Naive thymus-derived CD4-positive, alpha-beta T cell (primary cell): Measurements from ENCODE around the gene CTNNA3. TPM values are rescaled to one million over a fixed set of nuclear protein-coding genes. Genes with fewer than 3 reads are reported as not detected.

Source experiments
- ATAC-seq: fragments of 150-1000 bp; cut with Tn5 transposase; 2 replicates; pipeline ENCODE4 v1.10.0; 2021; ENCODE audit warnings: mild to moderate bottlenecking, moderate library complexity
- CTCF ChIA-PET: fragments of 350-600 bp; sonication (Branson Sonifier 250); formaldehyde crosslinking; loops from one replicate; lab custom pipeline; 2021; ENCODE audit warnings: antibody characterized with exemption; lab: Charles Lee
- POLR2A ChIA-PET: fragments of 350-600 bp; sonication (Branson Sonifier 250); formaldehyde crosslinking; loops from one replicate; lab custom pipeline; 2021; ENCODE audit warnings: antibody characterized with exemption, inconsistent platforms; lab: Charles Lee
- DNase-seq, 9 donors: peaks; one replicate each; pipeline versions ENCODE4 v3.0.0 to v3.0.0-alpha.2; 2020 to 2022; ENCODE audit warnings: mixed read lengths in 1 of 9
- H3K27ac ChIP-seq: one replicate; pipeline ENCODE4 v1.7.0; 2013; ENCODE audit warnings: mild to moderate bottlenecking, low read depth, low read length, moderate library complexity
- H3K27me3 ChIP-seq, 2 donors: one replicate each; pipeline ENCODE4 v1.7.0; 2013; ENCODE audit warnings: low read length in 2 of 2, mild to moderate bottlenecking in 2 of 2, moderate library complexity in 2 of 2; ENCODE audit not compliant: control insufficient read depth in 2 of 2, insufficient read depth in 2 of 2
- H3K36me3 ChIP-seq, 3 experiments: 1 replicate in 2 of 3; 2 replicates in 1 of 3; pipeline ENCODE4 v1.7.0; 2013; ENCODE audit warnings: low read length in 3 of 3, mild to moderate bottlenecking in 3 of 3, moderate library complexity in 1 of 3; ENCODE audit not compliant: insufficient read depth in 3 of 3, control insufficient read depth in 2 of 3
- H3K4me1 ChIP-seq, 2 donors: one replicate each; pipeline ENCODE4 v1.7.0; 2013; ENCODE audit warnings: low read length in 2 of 2, mild to moderate bottlenecking in 2 of 2, moderate library complexity in 1 of 2; ENCODE audit not compliant: control insufficient read depth in 2 of 2, insufficient read depth in 2 of 2
- H3K4me3 ChIP-seq: 2 replicates; pipeline ENCODE4 v1.7.0; 2013; ENCODE audit warnings: mild to moderate bottlenecking, low read length
- H3K9me3 ChIP-seq, 3 experiments: 1 replicate in 2 of 3; 2 replicates in 1 of 3; pipeline ENCODE4 v1.7.0; 2013; ENCODE audit warnings: low read length in 3 of 3; ENCODE audit not compliant: control insufficient read depth in 2 of 3
- H3K27ac Mint-ChIP-seq, 9 donors: one replicate each; pipeline ENCODE4 v1.8.0; 2020 to 2022; ENCODE audit warnings: mixed read lengths in 9 of 9, mild to moderate bottlenecking in 8 of 9, moderate library complexity in 5 of 9, inconsistent platforms in 2 of 9
- H3K27me3 Mint-ChIP-seq, 5 donors: one replicate each; pipeline ENCODE4 v1.8.0; 2021 to 2022; ENCODE audit warnings: mixed read lengths in 5 of 5, mild to moderate bottlenecking in 1 of 5
- H3K36me3 Mint-ChIP-seq, 5 donors: one replicate each; pipeline ENCODE4 v1.8.0; 2020 to 2022; ENCODE audit warnings: mixed read lengths in 5 of 5, mild to moderate bottlenecking in 3 of 5, inconsistent platforms in 1 of 5
- H3K4me1 Mint-ChIP-seq, 7 donors: one replicate each; pipeline ENCODE4 v1.8.0; 2020 to 2022; ENCODE audit warnings: mixed read lengths in 7 of 7, mild to moderate bottlenecking in 3 of 7, inconsistent platforms in 1 of 7
- H3K4me3 Mint-ChIP-seq, 10 donors: one replicate each; pipeline ENCODE4 v1.8.0; 2020 to 2022; ENCODE audit warnings: mild to moderate bottlenecking in 10 of 10, mixed read lengths in 10 of 10, moderate library complexity in 6 of 10, inconsistent platforms in 2 of 10
- H3K9me3 Mint-ChIP-seq, 11 donors: one replicate each; pipeline ENCODE4 v1.8.0; 2020 to 2022; ENCODE audit warnings: mixed read lengths in 11 of 11, mild to moderate bottlenecking in 4 of 11, inconsistent platforms in 1 of 11, moderate library complexity in 1 of 11
- intact Hi-C, 2 donors: fragments of 100-400 bp; cut with micrococcal nuclease; formaldehyde crosslinking; loops; one replicate each; pipeline ENCODE4 v1.15.1; 2023
- polyA plus RNA-seq, 2 donors: library from polyadenylated mRNA; unstranded; fragments of 300-500 nt; fragmentation: Illumina TruSeq; gene quantifications; one replicate each; pipeline ENCODE4 v1.2.3, GENCODE V29; 2021
- total RNA-seq, 6 experiments: library from RNA in 5 of 6; stranded (reverse) in 5 of 6; gene quantifications; 1 replicate in 5 of 6; 2 replicates in 1 of 6; pipeline ENCODE4 v1.2.3 and lab custom pipeline; 2021 to 2026

The CTNNA3 gene
- total and polyA plus RNA-seq, 7 experiments from 2014 or later, result 0.43 to 0.84 (median 0.71) TPM; not detected in 2

DNA sequence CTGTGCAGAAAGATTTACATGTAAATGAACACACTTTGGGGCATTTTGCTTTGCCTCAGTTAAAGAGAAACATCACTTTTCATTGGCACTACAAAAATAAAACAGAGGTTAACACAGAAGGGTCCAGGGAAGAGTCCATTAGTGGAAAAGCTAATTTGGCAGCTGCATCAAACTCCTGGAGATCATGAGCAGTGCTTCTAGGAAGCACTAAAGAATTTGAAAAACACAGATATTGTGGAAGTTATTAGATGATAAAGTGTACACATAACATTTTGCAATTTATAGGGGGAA, 608.9 kb downstream of the CTNNA3 start:
- POLR2A ChIA-PET, result no interaction called here
- no peak for DNase-seq
- no peaks in the 10 kb centered on the region for H3K4me1 Mint-ChIP-seq
- no peak overlapping the region for H3K4me3 Mint-ChIP-seq
- H3K36me3 Mint-ChIP-seq, result no peaks in the 10 kb centered on the region
- no peak overlapping the region for H3K4me3 ChIP-seq
- CTCF ChIA-PET, result no interaction called here
- H3K27me3 ChIP-seq, result no peaks in the 10 kb centered on the region
- H3K27ac Mint-ChIP-seq, result no peak overlapping the region
- intact Hi-C loops, result no loop called here
- ATAC-seq, result no peak
- H3K27ac ChIP-seq, result no peak overlapping the region
- no peaks in the 10 kb centered on the region for H3K36me3 ChIP-seq
- H3K27me3 Mint-ChIP-seq, result no peaks in the 10 kb centered on the region
- no peaks in the 10 kb centered on the region for H3K4me1 ChIP-seq
- H3K9me3 ChIP-seq, result no peaks in the 10 kb centered on the region
- peaks cover 0 to 2% (median 0%) of the 10 kb centered on the region in 11 donors for H3K9me3 Mint-ChIP-seq

DNA sequence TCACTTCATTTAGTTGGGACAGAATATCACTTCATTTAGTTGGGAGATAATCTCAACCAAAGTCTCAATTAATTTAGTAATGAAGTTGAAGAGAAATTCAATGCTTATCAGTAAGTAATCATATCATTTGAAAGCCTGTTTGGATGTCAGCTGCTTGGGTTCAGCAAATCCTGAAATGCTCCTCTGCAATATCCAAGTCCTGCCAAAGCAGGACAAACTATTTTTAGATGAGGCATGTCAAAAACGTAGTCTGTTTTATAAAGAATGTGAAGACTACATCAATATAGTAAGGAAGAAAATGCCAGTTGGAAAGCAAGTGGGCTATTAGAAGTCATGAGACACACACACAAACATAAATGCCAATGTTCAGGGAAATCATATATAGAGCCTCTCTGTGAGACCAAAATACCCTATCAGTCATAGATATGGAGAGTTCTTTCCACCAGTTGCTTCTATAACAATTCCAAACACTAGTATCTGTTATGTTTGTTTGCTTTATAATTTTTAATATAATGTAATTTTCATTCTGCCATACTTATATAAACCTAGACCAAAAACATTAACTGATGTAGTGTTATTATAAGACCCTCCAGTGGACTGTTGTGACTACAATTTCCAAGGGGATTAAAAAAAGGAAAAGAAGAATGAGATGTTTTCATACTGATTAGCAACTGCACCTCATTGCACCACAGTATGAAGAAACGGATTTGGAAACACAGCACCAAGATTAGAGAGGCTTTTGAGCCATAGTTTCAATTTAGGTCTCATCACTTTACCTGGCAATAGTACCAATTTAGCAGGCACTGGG, 609.5 kb downstream of the CTNNA3 start:
- Mint-ChIP-seq H3K4me3 (no peak overlapping the region), H3K27ac (no peak overlapping the region), H3K36me3 (no peaks in the 10 kb centered on the region), H3K27me3 (no peaks in the 10 kb centered on the region), H3K4me1 (no peaks in the 10 kb centered on the region), H3K9me3 (peaks cover 0 to 2% (median 0%) of the 10 kb centered on the region in 11 donors)
- H3K4me1 ChIP-seq, result no peaks in the 10 kb centered on the region
- DNase-seq, result no peak
- H3K9me3 ChIP-seq, result no peaks in the 10 kb centered on the region
- ChIA-PET POLR2A (no interaction called here), CTCF (no interaction called here)
- no peaks in the 10 kb centered on the region for H3K27me3 ChIP-seq
- no peak for ATAC-seq
- H3K4me3 ChIP-seq, result no peak overlapping the region
- no peaks in the 10 kb centered on the region for H3K36me3 ChIP-seq
- no peak overlapping the region for H3K27ac ChIP-seq
- intact Hi-C loops, result no loop called here

DNA sequence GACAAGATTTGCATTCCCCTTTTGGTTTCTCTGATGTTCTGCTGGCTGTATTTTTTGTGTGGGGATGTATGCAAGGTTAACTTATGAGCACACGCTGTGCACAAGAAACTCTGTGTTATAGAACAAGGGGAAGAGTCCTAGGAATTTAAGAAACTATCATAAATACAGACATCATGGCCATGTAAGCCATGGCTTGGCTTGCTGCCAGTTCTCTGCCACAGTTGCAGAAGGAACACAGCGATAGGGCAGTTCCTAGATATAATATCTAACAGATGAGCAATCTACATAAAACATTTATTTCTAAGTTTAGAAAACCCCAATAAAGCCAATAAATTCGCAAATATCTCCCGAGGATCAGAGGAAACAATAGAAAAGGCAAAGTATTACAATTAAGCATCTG, 616.9 kb downstream of the CTNNA3 start:
- Histone ChIP-seq H3K27me3 (no peaks in the 10 kb centered on the region), H3K27ac (no peak overlapping the region), H3K4me3 (no peak overlapping the region), H3K9me3 (no peaks in the 10 kb centered on the region), H3K36me3 (no peaks in the 10 kb centered on the region), H3K4me1 (no peaks in the 10 kb centered on the region)
- Mint-ChIP-seq H3K9me3 (peaks cover 0 to 7% (median 0%) of the 10 kb centered on the region in 11 donors), H3K27ac (no peak overlapping the region), H3K27me3 (peaks cover 0 to 5% (median 0%) of the 10 kb centered on the region in 5 donors), H3K36me3 (no peaks in the 10 kb centered on the region), H3K4me1 (no peaks in the 10 kb centered on the region), H3K4me3 (no peak overlapping the region)
- intact Hi-C loops, result no loop called here
- CTCF ChIA-PET, result no interaction called here
- ATAC-seq, result no peak
- POLR2A ChIA-PET, result no interaction called here
- no peak for DNase-seq

DNA sequence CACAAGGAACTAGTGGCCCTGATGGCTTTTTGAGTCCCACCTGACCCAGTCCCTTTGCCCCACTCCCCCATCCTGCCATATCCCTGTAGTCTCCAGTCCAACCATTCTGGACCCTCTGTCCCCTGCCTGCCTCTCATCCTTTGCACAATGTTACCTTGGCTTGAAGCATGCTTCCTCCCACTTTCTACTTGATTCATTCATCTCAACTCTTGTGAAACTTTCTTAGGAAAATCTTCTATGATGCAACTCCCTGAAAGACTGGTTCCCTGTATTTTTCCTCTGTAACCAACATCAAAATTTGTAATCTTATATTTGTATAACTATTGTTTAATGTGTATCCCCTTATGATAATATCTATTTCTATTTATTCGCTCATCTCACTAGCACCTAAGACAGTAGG, 618.6 kb downstream of the CTNNA3 start:
- Histone ChIP-seq H3K4me3 (no peak overlapping the region), H3K27me3 (no peaks in the 10 kb centered on the region), H3K9me3 (no peaks in the 10 kb centered on the region), H3K27ac (no peak overlapping the region), H3K36me3 (no peaks in the 10 kb centered on the region), H3K4me1 (no peaks in the 10 kb centered on the region)
- DNase-seq (no peak), ATAC-seq (no peak)
- H3K9me3 Mint-ChIP-seq, result peaks cover 0 to 7% (median 0%) of the 10 kb centered on the region in 11 donors
- no peak overlapping the region for H3K4me3 Mint-ChIP-seq
- peaks cover 0 to 5% (median 0%) of the 10 kb centered on the region in 5 donors for H3K27me3 Mint-ChIP-seq
- no peak overlapping the region for H3K27ac Mint-ChIP-seq
- intact Hi-C loops, result no loop called here
- H3K36me3 Mint-ChIP-seq, result no peaks in the 10 kb centered on the region
- no peaks in the 10 kb centered on the region for H3K4me1 Mint-ChIP-seq
- ChIA-PET POLR2A (no interaction called here), CTCF (no interaction called here)

DNA sequence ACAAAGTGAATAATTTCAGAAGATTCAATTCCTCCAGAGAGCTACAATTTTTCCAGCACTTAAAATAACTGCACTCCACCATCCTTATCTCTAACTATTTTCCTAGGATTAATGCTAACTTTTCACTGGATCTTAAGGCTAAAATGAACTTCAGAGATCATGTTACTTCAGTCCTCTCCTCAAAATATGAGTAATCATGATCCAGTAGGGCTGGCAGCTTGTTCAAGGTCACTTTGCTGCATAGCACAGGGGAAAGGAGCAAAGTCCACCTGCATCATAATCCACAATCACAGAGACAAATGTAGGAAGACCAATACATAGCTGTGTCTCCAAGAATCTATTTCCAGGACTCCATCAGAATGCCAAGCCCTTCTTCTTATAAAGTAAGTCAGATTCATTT, 619.9 kb downstream of the CTNNA3 start:
- no peak overlapping the region for H3K4me3 ChIP-seq
- intact Hi-C loops, result no loop called here
- peaks cover 0 to 7% (median 0%) of the 10 kb centered on the region in 11 donors for H3K9me3 Mint-ChIP-seq

DNA sequence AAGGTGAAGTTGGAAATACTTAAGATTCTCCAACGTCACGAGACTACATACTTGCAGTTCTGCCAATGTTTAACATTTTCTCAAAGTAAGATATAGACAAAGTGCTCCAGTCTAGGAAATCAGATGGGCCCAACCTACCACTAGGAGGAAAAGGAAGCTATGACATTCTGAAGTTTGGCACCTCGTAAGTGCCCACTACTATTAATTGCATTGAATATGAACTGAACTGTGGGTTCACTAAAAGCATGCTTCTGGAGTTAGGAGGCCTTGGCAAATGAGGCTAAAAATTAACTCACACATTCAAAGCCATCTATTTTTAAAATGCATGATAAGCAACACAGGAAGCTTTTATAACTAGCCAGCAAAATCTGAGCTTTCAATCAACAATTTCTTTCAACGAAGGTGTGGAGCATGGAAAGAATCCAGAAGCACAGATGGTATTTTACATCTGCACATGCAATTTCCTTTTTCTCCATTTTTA, 620.5 kb downstream of the CTNNA3 start:
- no peak overlapping the region for H3K4me3 ChIP-seq
- no peaks in the 10 kb centered on the region for H3K36me3 ChIP-seq
- ATAC-seq (no peak), DNase-seq (no peak)
- no peaks in the 10 kb centered on the region for H3K27me3 ChIP-seq
- H3K27ac Mint-ChIP-seq, result no peak overlapping the region
- ChIA-PET POLR2A (no interaction called here), CTCF (no interaction called here)
- no peaks in the 10 kb centered on the region for H3K4me1 ChIP-seq
- peaks cover 0 to 5% (median 0%) of the 10 kb centered on the region in 5 donors for H3K27me3 Mint-ChIP-seq
- no peak overlapping the region for H3K4me3 Mint-ChIP-seq
- intact Hi-C loops, result no loop called here
- H3K4me1 Mint-ChIP-seq, result no peaks in the 10 kb centered on the region
- H3K36me3 Mint-ChIP-seq, result no peaks in the 10 kb centered on the region
- no peak overlapping the region for H3K27ac ChIP-seq
- H3K9me3 ChIP-seq, result no peaks in the 10 kb centered on the region
- H3K9me3 Mint-ChIP-seq, result peaks cover 0 to 7% (median 0%) of the 10 kb centered on the region in 11 donors

More for the DNA sequence above, 619.9 kb downstream of the CTNNA3 start:
- DNase-seq (no peak), ATAC-seq (no peak)
- H3K27me3 ChIP-seq, result no peaks in the 10 kb centered on the region
- no peaks in the 10 kb centered on the region for H3K9me3 ChIP-seq
- Mint-ChIP-seq H3K27me3 (peaks cover 0 to 5% (median 0%) of the 10 kb centered on the region in 5 donors), H3K4me1 (no peaks in the 10 kb centered on the region), H3K27ac (no peak overlapping the region), H3K4me3 (no peak overlapping the region), H3K36me3 (no peaks in the 10 kb centered on the region)
- CTCF ChIA-PET, result no interaction called here
- no peaks in the 10 kb centered on the region for H3K4me1 ChIP-seq
- POLR2A ChIA-PET, result no interaction called here
- H3K27ac ChIP-seq, result no peak overlapping the region
- no peaks in the 10 kb centered on the region for H3K36me3 ChIP-seq

DNA sequence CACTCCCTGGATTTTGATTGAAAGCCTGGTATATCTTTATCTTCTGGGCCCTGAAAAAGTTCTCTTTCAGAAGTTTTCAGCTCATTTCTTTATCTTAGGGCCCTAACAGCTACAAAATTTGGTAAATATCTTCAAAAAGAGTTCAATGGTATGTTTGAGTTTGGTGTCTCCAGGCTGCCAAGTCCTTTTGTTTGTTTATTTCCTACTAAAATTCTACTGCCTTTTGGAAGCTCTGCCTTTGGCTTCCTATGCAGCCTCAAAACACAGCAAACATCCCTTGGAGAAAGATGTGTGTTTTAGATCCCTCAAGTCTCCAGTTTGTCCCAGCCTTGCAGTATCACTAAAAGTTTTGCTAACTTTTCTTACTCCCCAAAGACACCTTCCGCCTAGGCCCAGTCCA, 623.3 kb downstream of the CTNNA3 start:
- Mint-ChIP-seq H3K4me1 (no peaks in the 10 kb centered on the region), H3K27ac (no peak overlapping the region), H3K4me3 (no peak overlapping the region), H3K27me3 (no peaks in the 10 kb centered on the region), H3K36me3 (no peaks in the 10 kb centered on the region), H3K9me3 (peaks cover 0 to 7% (median 0%) of the 10 kb centered on the region in 11 donors)
- ATAC-seq, result no peak
- no peak for DNase-seq
- ChIA-PET CTCF (no interaction called here), POLR2A (no interaction called here)
- intact Hi-C loops, result no loop called here
- no peaks in the 10 kb centered on the region for H3K27me3 ChIP-seq
- H3K27ac ChIP-seq, result no peak overlapping the region
- no peaks in the 10 kb centered on the region for H3K36me3 ChIP-seq
- no peaks in the 10 kb centered on the region for H3K9me3 ChIP-seq
- no peaks in the 10 kb centered on the region for H3K4me1 ChIP-seq
- H3K4me3 ChIP-seq, result no peak overlapping the region
